H1 (cell line): ENCODE data around the gene KDF1.

Experiments used
- ATF2 ChIP-seq: IDR thresholded peaks from 2 replicates; pipeline ENCODE4 v1.6.1; 2012; ENCODE audit warnings: low read length, inconsistent platforms
- EZH2 ChIP-seq: fragments of 200-600 bp; sonication (generic); IDR thresholded peaks from 2 replicates; pipeline ENCODE4 v1.7.1; 2012; ENCODE audit warnings: low read depth, mild to moderate bottlenecking, moderate library complexity, low read length, inconsistent platforms; ENCODE audit not compliant: severe bottlenecking
- GABPA ChIP-seq: IDR thresholded peaks from 2 replicates; pipeline ENCODE4 v1.6.1; 2011; ENCODE audit warnings: mild to moderate bottlenecking, low read length, moderate library complexity, borderline replicate concordance; ENCODE audit not compliant: insufficient read depth

- TF ChIP-seq EZH2 (no peak), GABPA (no peak), ATF2 (no peak)
These were observed 328 bp upstream of the KDF1 start for GRCh38 chr1:26960625-26960966.
